Panc1 (cell line): ENCODE results near the gene SPIRE1. TPM values are rescaled to one million over a fixed set of nuclear protein-coding genes. Genes with fewer than 3 reads are reported as not detected.

Experiments
- ATAC-seq: fragments of 200-7000 bp; cut with Tn5 transposase; 2 replicates; pipeline ENCODE4 v1.9.1; 2020; ENCODE audit warnings: mild to moderate bottlenecking, moderate library complexity
- BruUV-seq: library from RNA; stranded (reverse); fragments of 400-500 nt; replicated peaks from 2 replicates; lab custom pipeline; 2021; lab: Mats Ljungman, UMichigan
- CTCF ChIA-PET: fragments of 300-600 bp; sonication (Branson Sonifier 250); formaldehyde crosslinking; loops from one replicate; lab custom pipeline; 2022; ENCODE audit warnings: antibody characterized with exemption; lab: Charles Lee
- POLR2A ChIA-PET: fragments of 300-600 bp; sonication (Branson Sonifier 250); formaldehyde crosslinking; loops from one replicate; lab custom pipeline; 2022; ENCODE audit warnings: antibody characterized with exemption; lab: Charles Lee
- DNase-seq: peaks from one replicate; pipeline ENCODE4 v3.0.0-alpha.2; 2010; ENCODE audit warnings: low read depth, low spot score
- H3K27ac ChIP-seq: 2 replicates; pipeline ENCODE4 v1.5.1; 2011; ENCODE audit warnings: mild to moderate bottlenecking, low read length, inconsistent platforms
- H3K27me3 ChIP-seq: fragments of 200-500 bp; sonication (Bioruptor generic); 2 replicates; pipeline ENCODE4 v1.6.0; 2014; ENCODE audit warnings: low read length, inconsistent platforms; ENCODE audit not compliant: control insufficient read depth, insufficient read depth
- H3K36me3 ChIP-seq: fragments of 200-500 bp; sonication (Bioruptor generic); 2 replicates; pipeline ENCODE4 v1.5.1; 2014; ENCODE audit warnings: inconsistent platforms, mild to moderate bottlenecking, low read length, moderate library complexity; ENCODE audit not compliant: control insufficient read depth, insufficient read depth
- H3K4me1 ChIP-seq: 2 replicates; pipeline ENCODE4 v1.5.1; 2011; ENCODE audit warnings: inconsistent platforms, mild to moderate bottlenecking, low read length, moderate library complexity; ENCODE audit not compliant: control insufficient read depth, insufficient read depth
- H3K4me3 ChIP-seq, 2 experiments: 2 replicates each; pipeline ENCODE4 v1.5.1; 2011 to 2012; ENCODE audit warnings: low read depth in 2 of 2, low read length in 2 of 2, mild to moderate bottlenecking in 2 of 2, inconsistent platforms in 1 of 2, moderate library complexity in 1 of 2
- H3K9me3 ChIP-seq: fragments of 200-500 bp; sonication (Bioruptor generic); 2 replicates; pipeline ENCODE4 v1.5.1; 2014; ENCODE audit warnings: low read depth, mild to moderate bottlenecking, inconsistent platforms, low read length, moderate library complexity; ENCODE audit not compliant: control insufficient read depth, insufficient read depth
- POLR2AphosphoS5 ChIP-seq: IDR thresholded peaks from 2 replicates; pipeline ENCODE4 v1.6.1; 2012; ENCODE audit warnings: mild to moderate bottlenecking, low read depth, low read length, moderate library complexity
- REST ChIP-seq, 2 experiments: IDR thresholded peaks; 2 replicates each; pipeline ENCODE4 v1.6.1; 2011 to 2012; ENCODE audit warnings: low read depth in 2 of 2, control low read depth in 1 of 2, low read length in 1 of 2, mild to moderate bottlenecking in 1 of 2, moderate library complexity in 1 of 2; ENCODE audit not compliant: insufficient read depth in 1 of 2
- SIN3A ChIP-seq: IDR thresholded peaks from 2 replicates; pipeline ENCODE4 v1.6.1; 2012; ENCODE audit warnings: low read depth, mild to moderate bottlenecking, low read length, moderate library complexity, borderline replicate concordance; ENCODE audit not compliant: insufficient read depth
- TCF7L2 ChIP-seq: IDR thresholded peaks from 2 replicates; pipeline ENCODE4 v1.6.1; 2011; ENCODE audit warnings: mild to moderate bottlenecking, low read depth, low read length, inconsistent platforms
- in situ Hi-C: cut with HindIII; loops from 2 replicates; pipeline ENCODE4 v1.10.0; 2016; ENCODE audit warnings: low sequenced_read_pairs, low pct_unique_long_range_greater_than_20kb
- intact Hi-C: fragments of 100-400 bp; cut with micrococcal nuclease; formaldehyde crosslinking; loops from one replicate; pipeline ENCODE4 v1.10.0; 2022; ENCODE audit not compliant: unreplicated experiment
- total RNA-seq: library from RNA; stranded (reverse); gene quantifications from one replicate; pipeline ENCODE4 v1.2.1, GENCODE V29; 2021; ENCODE audit not compliant: unreplicated experiment
- TF ChIP-seq, protein P1 (sequence below): fragments of 450-650 bp; IDR thresholded peaks from 2 replicates; pipeline ENCODE4 v1.5.1; 2017; ENCODE audit warnings: mild to moderate bottlenecking

SPIRE1 gene
- total RNA-seq, 1 experiment from 2014 or later, result 45.5 TPM

- in situ Hi-C loops, result no loop called here
- CTCF ChIA-PET, result no interaction called here
- no peak for ATAC-seq
- Histone ChIP-seq H3K4me1 (no peaks in the 10 kb centered on the region), H3K36me3 (peaks cover 2% of the 10 kb centered on the region; the same call in 1 of the 2 replicates), H3K27me3 (no peaks in the 10 kb centered on the region), H3K9me3 (no peaks in the 10 kb centered on the region), H3K4me3 (no peak overlapping the region), H3K27ac (no peak overlapping the region)
- TF ChIP-seq REST (IDR thresholded peaks at IDR 0.05; ENCODE audit: insufficient read depth in 1 of 2, low read depth in 2 of 2, low read length in 1 of 2) (no peak), POLR2AphosphoS5 (no peak), TCF7L2 (no peak), SIN3A (no peak)
- TF ChIP-seq, protein P1, sequence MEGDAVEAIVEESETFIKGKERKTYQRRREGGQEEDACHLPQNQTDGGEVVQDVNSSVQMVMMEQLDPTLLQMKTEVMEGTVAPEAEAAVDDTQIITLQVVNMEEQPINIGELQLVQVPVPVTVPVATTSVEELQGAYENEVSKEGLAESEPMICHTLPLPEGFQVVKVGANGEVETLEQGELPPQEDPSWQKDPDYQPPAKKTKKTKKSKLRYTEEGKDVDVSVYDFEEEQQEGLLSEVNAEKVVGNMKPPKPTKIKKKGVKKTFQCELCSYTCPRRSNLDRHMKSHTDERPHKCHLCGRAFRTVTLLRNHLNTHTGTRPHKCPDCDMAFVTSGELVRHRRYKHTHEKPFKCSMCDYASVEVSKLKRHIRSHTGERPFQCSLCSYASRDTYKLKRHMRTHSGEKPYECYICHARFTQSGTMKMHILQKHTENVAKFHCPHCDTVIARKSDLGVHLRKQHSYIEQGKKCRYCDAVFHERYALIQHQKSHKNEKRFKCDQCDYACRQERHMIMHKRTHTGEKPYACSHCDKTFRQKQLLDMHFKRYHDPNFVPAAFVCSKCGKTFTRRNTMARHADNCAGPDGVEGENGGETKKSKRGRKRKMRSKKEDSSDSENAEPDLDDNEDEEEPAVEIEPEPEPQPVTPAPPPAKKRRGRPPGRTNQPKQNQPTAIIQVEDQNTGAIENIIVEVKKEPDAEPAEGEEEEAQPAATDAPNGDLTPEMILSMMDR, result no peak
- intact Hi-C loops, result no loop called here
- DNase-seq, result no peak
- no TSS peak for BruUV-seq
- POLR2A ChIA-PET, result interaction anchor here (1.0 kb wide), 1 partner anchor 206 kb away, joined by 4 read pairs; no protein-coding TSS in a partner anchor
Observed at GRCh38 chr18:12477606-12478005, 180.3 kb downstream of the SPIRE1 start.

- Histone ChIP-seq H3K4me3 (no peak overlapping the region), H3K27me3 (no peaks in the 10 kb centered on the region), H3K9me3 (no peaks in the 10 kb centered on the region), H3K36me3 (peaks cover 2% of the 10 kb centered on the region; the same call in 1 of the 2 replicates), H3K4me1 (no peaks in the 10 kb centered on the region), H3K27ac (no peak overlapping the region)
- DNase-seq, result no peak
- in situ Hi-C loops, result no loop called here
- intact Hi-C loops, result no loop called here
- CTCF ChIA-PET, result no interaction called here
- no peak for ATAC-seq
- POLR2A ChIA-PET, result no interaction called here
- no TSS peak for BruUV-seq
- no peak for TF ChIP-seq SIN3A
- no peak for TF ChIP-seq TCF7L2
- no peak for TF ChIP-seq POLR2AphosphoS5
- TF ChIP-seq, protein P1, result no peak
Observed at GRCh38 chr18:12476955-12477354, 181.0 kb downstream of the SPIRE1 start.
